ENCODE results near the gene ADAMTS18.

ADAMTS18 gene

DNA sequence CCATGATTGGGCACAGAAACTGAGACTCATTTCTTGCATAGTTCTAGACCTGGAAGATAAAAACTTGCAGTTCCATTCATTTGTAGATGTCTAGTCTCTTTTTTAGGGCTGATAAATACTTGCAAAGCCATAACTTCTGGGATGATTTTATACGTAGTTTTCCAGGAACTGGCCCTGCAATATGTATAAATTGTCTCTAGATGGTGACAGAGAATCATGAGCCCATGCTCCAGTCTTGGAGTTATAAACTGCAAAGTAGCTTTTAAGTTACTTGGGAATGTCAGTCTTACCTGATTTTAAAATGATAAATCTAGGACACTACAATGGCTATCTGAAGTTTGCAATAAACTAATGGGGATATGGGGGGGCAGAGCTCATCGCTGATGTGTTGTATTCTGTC, 3.0 kb upstream of the ADAMTS18 start:
- DNase-seq (ENCODE audit: low spot score) = no peak

GRCh38 chr16:77435272-77435820, 512 bp upstream of the ADAMTS18 start:
- DNase-seq (ENCODE audit: low spot score) = no peak

DNA sequence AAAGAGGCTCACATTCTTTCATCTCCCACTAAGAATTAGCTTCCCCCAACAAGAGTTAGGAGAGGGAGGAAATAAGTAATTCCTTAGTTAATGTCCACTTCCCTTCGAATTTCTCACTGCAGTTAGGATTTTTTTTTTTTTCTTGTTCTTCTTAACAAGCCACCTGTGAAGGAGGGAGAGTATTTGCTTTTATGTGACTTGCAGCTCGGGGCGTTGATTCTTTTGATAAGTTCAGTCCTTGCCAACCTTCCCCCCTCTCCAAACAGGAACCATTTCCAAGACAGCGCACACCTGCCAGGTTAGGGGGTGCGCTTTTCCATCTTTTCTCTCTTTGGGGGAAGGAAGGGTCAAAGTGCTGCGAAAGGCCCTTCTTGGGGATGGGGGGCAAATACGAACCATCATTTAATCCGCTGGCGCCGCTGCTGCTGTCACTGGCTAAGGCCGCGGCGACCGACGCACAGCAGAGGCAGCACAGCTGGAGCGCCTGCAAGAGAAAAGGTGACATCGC, 758 bp downstream of the ADAMTS18 start:
- DNase-seq (ENCODE audit: low spot score) = no peak

DNA sequence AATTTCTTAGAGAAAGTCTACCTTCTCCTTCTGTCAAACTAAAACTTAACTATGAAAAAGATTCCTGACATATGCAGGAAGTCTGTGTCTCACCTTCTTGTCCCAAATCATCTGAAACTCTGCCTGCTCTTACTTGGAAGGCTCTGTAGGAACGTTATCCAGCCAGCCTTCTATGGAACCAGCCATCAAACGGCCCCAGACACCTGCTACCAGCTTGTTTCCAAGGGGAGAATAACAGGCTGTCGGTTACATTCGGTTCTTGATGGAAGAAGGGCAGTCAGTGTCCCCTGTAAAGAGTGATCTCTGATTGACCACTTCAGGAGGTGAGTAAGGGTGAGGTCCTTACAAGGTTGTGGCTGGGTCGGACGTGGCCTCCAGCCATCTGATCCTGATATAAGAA, 1.7 kb downstream of the ADAMTS18 start:
- DNase-seq (ENCODE audit: low spot score) = no peak

DNA sequence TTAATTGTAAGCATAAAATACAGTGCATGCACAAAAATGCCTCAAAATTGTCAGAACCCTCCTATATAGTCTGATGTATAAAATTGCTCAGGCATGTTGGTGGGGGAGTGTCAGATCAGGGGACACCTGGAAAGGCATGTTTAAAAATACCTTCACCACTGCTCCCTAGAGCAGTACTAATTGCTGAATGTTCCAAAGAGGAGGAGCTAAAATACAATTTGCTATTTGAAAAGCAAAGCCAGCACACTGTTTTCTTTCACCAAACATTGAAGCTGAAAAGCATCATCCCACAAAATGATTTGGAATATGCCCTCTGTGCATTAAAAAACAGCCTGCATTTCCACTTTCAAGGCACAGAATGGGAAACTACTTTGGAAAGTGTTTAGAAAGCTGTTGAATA, 2.6 kb downstream of the ADAMTS18 start:
- DNase-seq (ENCODE audit: low spot score) = no peak

- no peak for DNase-seq (ENCODE audit: low spot score)
Measured at GRCh38 chr16:77430787-77431585, 3.8 kb downstream of the ADAMTS18 start.

DNA sequence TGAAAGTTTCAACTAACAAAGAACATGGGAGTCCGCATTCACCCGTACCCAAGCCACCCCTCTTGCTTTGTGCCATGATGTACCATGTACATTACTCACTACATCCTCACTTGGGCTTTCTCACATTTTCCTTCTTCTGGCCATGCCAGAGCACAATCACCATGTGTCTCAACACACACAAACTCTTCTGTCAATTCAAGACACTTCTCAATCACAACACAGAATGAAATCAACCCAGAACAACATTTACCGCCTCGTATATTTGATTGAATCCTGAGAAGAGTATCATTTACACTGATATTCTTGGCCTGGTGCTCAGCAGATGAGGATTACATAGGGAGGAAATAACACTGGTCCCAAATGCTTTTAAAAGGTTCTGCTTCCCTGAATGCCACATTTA, 4.5 kb downstream of the ADAMTS18 start:
- DNase-seq (ENCODE audit: low spot score) = no peak

GRCh38 chr16:77424871-77425604, 9.8 kb downstream of the ADAMTS18 start:
- no peak for DNase-seq (ENCODE audit: low spot score)

DNA sequence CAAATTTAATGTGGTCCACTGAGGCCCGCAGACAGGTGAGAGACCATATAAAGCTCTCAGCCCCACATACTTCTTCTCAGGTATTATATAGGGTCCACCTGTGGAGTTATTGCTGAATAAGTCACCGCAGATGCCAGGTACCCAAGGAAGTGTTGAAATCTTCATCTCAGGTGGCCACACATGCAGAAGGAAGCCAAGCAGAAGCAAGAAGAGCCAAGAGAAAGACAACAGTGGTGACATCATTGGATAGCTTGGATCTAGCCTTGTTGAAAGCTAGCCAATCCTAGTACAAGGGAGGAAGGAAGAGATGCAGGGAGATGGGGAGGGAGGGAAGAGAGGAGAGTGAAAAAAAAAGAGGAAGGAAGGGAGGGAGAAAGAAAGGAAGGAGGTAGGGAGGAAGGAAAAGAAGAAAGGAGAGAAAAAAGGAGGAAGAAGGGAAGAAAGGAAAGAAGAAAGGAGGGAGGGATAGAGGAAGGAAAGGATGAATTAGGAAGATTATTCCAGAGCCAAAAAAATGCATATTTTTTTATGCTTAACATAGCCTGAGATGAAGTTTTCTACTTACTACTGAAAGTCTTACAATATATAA, 12.5 kb downstream of the ADAMTS18 start:
- no peak for DNase-seq (ENCODE audit: low spot score)

GRCh38 chr16:77416939-77417480, 17.8 kb downstream of the ADAMTS18 start:
- DNase-seq (ENCODE audit: low spot score) = no peak

GRCh38 chr16:77414752-77415231, 20.0 kb downstream of the ADAMTS18 start:
- peak; percentile 1 for DNase-seq (ENCODE audit: low spot score)

DNA sequence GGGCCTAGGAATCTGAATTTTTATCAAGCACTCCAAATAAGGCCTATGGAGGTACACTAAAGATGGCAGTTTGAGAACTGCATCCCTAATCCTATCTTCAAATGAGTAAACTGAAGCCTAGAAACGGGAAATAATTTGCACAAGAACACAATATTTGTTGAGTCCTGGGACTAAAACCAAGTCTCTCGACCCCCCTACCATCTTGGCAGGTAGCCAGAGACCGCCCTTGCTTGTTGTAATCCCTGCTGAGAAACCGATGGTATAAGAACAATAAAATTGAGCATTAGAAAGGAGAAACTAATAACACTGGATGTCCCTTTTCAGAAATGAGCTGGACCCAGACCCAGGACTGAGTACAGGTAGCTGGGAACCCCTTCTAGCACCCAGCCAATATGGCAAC, 24.4 kb downstream of the ADAMTS18 start:
- DNase-seq (ENCODE audit: low spot score) = no peak

GRCh38 chr16:77409311-77409710, 25.5 kb downstream of the ADAMTS18 start:
- DNase-seq (ENCODE audit: low spot score) = no peak

GRCh38 chr16:77408607-77409006, 26.2 kb downstream of the ADAMTS18 start:
- peak; percentile 51 for DNase-seq (ENCODE audit: low spot score)

- no peak for DNase-seq (ENCODE audit: low spot score)
Measured at GRCh38 chr16:77406680-77407079, 28.2 kb downstream of the ADAMTS18 start.

DNA sequence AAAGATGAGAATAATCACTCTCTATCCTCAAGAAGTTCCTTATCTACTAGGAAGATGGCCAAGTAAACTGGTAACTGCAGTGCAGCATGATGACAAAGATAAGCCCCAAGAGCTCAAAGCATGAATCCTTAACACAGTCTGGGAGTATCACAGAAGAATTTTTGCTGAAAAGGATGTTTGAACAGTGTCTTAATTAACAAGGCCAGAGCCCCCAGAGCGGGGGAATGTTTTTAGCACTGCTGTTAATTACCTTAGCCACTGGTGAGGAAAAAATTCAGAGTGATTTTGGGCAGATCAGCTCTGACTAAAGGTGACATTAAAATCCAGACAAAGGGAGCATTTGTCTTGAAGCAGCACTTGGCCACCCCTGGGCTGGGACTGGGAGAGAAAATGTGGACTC, 30.1 kb downstream of the ADAMTS18 start:
- DNase-seq (ENCODE audit: low spot score) = no peak

GRCh38 chr16:77403732-77404131, 31.1 kb downstream of the ADAMTS18 start:
- no peak for DNase-seq (ENCODE audit: low spot score)

DNA sequence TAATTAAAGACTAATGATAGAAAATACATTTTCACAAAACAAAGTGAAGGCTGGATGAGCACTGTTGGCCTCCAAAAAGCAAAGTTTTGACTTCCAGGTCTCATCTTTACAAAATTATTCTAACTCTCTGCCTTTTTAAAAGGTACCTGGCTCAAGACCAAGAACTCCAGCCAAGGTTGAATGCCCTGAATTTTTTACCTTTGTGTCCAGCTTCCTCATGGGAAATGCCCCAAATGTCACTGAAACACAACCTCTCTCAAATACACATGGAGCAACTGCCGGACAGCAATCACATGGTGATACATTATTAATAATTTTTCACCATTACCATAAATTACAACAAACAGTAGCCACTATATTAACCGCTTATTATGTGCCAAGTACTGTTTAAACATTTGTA, 32.2 kb downstream of the ADAMTS18 start:
- no peak for DNase-seq (ENCODE audit: low spot score)

GRCh38 chr16:77402118-77402517, 32.7 kb downstream of the ADAMTS18 start:
- DNase-seq (ENCODE audit: low spot score) = no peak

DNA sequence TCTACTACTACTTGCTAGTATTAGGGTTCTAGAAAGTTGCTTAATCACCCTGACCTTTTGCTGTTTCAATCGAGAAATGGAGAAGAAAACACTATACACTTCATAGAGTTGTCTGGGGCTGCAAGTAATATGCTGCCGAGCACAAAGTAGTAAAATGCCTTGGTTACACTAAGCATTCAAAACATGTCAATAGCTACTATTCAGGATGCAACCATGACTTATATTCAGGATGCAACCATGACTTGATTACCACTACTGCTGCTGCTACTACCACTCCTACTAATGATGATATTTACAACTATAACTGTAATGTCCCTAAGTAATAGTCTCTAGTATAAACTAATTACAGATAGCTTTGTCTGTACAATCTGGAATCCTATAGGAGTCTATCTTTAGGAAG, 35.3 kb downstream of the ADAMTS18 start:
- no peak for DNase-seq (ENCODE audit: low spot score)

- DNase-seq (ENCODE audit: low spot score) = no peak
Measured at GRCh38 chr16:77399066-77399465, 35.8 kb downstream of the ADAMTS18 start.

DNA sequence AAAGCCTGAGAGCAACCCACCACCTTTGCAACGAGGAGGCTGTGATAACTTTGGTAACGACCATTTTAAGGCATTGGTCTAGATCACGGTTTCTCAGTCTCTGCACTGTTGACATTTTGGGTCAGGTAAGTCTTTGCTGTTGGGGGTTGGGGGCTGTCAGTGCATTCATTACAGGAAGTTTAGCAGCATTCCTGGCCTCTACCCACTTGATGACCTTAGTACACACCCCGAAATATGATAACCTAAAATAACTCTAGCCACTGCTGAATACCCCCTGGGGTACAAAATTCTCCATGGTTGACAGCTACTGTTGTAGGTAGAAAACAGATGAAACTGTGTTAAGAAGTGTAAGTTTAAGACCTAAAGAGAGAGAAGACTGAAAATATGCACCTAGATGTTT, 36.3 kb downstream of the ADAMTS18 start:
- DNase-seq (ENCODE audit: low spot score) = no peak

Data from activated CD4-positive, alpha-beta T cell treated with anti-CD3 and anti-CD28 coated beads, Interleukin-2, Interleukin-4, amounts not matched to agents 100 ng/mL and 50 ng/mL, durations not matched to agents 16 hours and 8 hours (primary cell).